ENCODE measurements around the gene KLHL26.

The KLHL26 gene

GRCh38 chr19:18601875-18602274 is 35.0 kb upstream of the KLHL26 start:
- no peak for FAIRE-seq

DNA sequence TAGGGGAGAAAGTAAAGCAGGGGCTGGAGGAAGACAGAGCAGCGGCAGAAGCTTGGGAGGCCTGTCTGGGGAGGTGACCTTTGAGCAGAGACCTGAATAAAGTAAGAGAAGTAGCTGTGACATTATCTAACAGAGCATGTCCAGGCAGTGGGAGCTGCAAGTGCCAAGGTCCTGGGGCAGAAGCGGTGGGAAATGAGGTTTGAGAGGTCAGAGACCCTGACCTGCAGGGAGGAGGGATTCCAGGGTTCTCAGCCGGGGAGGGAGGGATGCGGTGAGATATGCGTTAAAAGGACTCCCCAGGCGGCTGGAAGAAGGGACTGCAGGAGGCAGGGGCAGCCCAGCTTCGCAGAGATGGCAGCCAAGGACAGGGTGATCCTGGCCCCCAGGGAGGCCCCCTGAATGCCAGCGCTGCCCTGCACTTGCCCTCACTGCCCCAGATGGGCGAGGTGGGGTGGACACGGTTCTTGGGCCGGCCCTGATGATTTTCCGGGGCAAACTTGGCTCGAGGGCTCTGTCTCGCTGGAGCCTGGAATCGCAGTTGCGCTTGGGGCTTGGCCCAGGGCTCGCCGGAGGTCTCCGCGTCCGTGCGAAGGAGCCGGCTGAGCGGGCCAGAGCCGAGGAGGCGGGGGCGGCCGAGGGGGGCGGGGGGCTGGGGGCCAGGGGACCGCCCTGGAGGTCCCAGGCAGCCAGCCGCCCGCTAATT is 33.4 kb upstream of the KLHL26 start:
- no peak for FAIRE-seq

DNA sequence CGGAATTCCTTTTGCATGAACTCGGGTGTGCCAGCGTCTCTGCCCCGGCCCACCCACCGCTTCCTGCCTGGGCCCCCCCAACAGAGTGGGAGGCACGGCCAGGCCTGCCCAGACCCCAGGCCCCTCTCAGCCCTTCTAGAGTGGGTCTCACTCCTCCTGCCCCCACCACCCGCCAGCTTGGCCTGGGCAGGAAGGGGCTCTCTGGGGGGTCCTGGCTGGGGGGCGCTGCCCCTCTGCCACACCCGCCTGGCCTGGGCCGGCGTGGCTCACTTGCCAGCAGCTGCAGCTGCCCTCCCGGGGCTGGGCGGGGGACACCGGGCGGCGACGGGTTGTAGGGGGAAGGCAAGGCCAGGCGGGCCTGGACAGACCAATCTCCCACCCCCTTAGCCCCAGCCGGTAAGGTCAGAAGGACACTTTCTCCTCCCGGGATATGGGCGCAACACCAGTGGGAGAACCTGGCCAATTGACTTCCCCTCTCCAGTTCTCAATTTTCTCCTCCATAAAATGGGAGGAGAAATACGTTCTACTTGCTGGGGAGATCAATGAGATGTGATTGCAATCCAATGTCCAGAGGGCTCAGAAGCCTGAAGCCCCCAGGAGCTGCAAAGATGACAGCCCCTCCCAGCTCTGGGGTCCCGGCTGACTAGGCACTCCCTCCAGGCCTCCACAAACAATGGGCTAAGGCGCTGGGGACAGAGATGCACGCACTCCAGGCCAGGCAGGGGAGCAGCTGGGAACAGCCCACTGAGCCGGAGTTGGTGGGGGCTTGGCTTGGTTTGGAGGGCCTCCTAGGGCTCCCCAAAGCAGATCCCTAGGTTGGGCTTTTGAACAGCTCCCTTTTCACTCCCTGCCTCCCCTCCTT is 32.6 kb upstream of the KLHL26 start:
- FAIRE-seq: no peak

DNA sequence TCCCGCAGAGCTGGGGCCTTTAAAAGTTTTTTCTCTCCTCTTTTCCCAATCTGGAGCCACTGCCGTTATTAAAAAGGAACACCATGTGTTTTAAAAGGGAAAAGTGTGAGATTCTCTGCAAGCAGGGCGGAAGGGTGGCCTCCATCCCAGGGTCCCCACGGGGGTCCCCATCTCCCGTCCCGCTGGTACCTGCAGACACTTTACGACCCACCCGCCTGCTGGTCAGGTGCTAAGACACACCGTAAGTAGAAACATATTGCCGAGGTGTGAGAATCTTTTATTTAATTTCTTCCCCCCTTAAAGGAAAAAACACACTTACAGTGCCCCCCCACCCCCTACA is 32.0 kb upstream of the KLHL26 start:
- no peak for FAIRE-seq

DNA sequence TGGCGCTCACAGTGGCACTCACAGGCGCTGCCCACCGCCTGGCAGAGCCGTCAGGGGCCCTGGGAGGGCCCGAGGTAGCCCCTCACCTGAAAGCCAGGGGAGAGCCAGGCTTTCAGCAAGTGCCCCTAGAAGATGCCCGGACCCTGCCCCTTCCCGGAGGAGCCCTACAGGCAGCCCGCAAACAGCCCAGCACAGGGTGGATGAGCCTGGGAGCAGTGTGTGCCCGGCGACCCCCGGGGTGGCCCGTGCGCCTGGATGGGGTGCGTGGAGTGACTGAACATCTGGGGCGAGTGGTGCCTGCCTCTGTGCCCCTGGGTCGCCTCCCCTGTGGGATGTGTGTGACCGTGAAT is 31.7 kb upstream of the KLHL26 start:
- no peak for FAIRE-seq

DNA sequence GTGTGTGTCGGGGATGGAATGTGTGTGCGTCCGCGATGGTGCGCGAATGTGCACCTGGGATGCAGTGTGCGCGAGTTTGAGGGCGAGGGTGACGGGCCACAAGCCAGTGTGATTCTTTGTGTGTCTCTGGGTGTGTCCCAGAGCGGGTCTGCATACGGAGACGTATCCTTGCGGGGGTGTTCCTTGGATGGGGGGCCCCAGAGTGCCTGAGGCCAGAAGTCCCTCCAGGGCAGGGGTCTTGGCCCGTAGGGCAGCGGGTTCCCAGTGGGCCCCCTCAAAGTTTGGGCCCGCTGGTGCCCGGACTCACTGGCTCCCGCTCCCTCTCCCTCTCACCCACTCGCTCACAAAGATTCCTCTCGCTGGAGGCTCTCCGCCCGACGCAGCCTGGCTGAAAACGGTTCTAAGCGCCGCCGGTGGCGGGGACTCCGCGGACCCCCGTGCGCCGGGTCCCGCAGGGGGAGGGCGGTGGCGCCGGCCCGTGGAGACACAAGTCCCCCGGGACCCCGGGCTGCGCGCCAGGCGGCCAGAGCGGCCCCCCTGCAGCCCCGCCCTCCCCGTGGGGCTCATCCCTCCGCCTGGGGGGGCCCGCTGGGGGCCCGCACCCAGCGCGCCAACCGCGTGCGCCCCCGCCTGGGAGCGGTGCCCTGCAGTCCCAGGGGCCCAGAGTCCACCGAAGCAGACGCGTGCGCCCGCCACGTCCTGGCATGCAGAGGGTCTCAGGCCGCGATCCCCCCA is 31.1 kb upstream of the KLHL26 start:
- FAIRE-seq: no peak

- no peak for FAIRE-seq
These were observed 30.3 kb upstream of the KLHL26 start, which contains the start of gene CRLF1 for GRCh38 chr19:18606281-18607225. TSS of gene CRLF1 (minus strand) at chr19:18606799. CDS start at chr19:18606656, 143 bp downstream.

GRCh38 chr19:18607226-18608101 is 29.4 kb upstream of the KLHL26 start:
- no peak for FAIRE-seq

DNA sequence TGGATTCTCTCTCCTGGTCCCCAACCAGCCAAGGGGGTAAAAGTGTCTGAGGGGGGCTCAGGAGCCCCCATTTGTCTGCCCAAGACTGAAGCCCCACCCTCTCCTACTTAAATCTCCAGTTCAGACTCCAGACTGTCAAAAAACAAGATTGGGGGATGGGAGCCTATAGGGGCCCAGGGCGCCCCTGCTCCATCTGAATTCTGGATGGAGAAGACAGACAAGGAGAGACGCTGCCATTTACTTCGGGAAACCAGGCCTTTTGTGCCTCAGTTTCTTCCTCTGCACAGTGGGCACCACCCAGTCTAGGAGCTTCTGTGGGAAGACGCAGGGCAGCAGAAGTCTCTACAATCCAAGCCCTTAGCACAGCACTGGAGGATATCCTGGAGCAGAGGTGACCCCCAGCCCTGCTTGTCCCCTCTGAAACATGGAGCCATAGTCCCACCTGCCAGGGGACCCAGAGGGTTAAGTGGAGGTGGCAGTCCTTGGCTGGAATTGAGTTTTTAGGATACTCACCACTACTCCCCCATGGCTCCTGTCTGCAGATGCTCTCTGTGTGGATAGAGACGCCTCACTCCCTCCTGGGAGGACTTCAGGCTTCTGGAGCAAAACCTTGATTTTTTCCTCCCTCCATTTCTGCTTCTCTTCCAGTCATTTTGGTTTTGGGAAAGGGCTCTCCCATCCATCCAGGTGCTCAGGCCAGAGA is 28.6 kb upstream of the KLHL26 start:
- no peak for FAIRE-seq

DNA sequence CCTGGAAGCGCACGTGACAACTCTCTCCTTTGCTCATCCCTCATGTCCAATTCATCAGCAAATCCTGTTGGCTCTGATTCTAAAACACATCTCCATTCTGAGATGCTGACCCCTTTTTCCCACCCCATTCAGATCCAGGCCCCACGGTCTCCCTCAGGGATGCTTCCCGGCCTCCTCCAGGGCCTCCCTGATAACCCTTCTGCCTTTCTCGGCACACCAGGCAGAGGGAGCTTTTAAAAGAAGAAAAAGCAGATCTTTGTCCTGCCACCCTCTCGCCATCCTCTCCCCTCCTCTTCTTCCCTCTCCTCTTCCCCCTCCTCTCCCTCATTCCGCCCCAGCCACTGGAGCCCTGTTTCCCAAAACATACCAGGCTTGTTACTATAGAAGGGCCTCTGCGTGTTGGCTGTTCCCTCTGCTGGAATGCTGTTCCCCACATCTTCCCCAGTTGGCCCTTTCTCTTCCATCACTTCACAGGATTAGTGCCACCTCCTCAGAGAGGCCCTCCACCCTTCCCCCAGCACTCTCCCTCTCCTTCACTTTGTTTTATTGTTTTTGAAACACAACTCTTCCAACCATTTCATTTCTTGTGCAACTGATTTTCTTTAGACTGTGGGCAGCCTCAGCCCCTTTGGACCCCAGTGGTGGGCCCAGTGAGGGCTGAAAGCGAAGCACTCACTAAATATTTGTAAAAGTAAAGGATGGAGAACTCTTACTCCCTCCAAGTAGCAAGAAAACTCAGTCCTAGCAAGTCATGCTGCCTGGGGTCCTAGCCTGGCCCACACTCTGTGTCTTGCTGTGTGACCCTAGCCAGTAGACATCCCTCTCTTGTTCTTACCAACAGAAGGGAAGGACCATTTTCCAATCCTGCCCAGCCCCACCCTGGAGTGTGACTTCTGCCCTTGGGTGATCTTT is 27.8 kb upstream of the KLHL26 start:
- FAIRE-seq: no peak

- FAIRE-seq: no peak
These were observed 27.1 kb upstream of the KLHL26 start for GRCh38 chr19:18609717-18610051.

GRCh38 chr19:18610245-18610555 is 26.6 kb upstream of the KLHL26 start:
- no peak for FAIRE-seq

DNA sequence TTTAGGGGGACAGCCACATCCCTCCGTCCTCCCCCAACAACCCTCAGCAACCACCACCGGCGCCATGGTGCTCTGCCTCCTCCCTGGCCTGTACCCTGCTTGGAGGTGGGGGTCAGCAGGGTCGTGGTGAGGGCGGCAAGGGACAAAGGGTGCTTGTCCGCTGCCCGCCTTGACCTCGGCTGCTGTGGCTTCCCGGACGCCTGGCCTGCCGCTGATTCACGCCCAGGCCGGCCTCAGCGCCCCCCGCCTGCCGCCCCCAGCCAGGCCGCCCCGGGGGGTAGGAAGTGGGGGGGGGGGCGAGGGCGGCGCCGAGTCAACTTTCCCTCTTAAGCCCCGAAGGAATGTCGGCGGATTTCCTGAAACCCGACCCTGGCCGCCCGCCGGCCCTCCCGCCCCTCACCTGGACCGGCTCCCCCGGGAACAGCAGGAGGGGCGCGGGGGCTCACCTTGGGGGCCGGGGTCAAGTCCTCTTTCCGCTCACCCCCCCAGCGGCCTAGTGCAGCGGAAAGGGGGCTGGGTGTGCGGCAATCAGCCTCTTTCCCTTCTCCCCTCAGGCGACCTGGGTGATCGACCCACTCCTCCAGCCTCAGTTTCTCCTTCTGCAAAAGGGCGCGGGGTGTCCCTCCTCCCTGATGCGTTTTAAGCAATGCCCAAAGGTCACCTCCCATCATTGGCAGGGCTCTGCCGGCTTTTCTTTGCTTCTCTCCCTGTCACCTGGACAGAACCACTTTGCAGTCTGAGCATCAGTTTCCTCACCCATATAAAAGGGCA is 26.1 kb upstream of the KLHL26 start:
- no peak for FAIRE-seq

GRCh38 chr19:18611327-18612050 is 25.3 kb upstream of the KLHL26 start:
- FAIRE-seq: no peak

DNA sequence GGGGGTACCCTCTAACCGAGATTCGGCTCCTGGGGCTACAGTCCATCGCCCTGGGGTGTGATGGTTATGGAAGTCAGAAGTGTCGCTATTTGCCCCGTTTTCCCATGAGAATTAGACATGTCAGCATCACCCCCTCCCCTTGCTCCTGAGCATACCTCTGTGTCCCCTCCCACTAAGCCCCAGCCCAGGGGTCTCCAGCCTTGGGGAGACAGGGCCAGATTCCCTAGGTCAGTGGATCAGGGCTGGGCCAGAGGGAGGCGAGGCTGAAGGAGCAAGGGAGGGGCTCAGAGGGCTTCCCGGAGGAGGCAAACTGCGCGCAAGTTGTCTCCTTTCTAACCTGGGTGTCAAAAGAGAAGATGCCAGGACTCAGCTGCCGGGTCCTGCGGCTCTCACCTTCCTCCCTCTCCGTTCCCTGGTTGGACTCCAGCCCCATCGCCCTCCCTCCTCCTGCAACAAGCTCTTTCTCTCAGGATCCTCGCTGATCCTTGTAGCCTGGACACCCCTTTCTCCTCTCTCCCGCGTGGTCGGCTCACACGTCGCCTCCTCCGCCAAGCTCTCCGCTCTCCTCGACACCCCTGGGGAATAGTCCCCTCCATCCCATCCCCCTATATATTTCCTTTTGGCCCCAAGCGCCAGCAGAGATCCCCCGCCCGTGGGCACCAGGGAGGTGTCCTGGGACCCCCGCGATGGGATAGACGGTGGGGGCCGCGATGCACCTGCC is 24.6 kb upstream of the KLHL26 start:
- FAIRE-seq: no peak

DNA sequence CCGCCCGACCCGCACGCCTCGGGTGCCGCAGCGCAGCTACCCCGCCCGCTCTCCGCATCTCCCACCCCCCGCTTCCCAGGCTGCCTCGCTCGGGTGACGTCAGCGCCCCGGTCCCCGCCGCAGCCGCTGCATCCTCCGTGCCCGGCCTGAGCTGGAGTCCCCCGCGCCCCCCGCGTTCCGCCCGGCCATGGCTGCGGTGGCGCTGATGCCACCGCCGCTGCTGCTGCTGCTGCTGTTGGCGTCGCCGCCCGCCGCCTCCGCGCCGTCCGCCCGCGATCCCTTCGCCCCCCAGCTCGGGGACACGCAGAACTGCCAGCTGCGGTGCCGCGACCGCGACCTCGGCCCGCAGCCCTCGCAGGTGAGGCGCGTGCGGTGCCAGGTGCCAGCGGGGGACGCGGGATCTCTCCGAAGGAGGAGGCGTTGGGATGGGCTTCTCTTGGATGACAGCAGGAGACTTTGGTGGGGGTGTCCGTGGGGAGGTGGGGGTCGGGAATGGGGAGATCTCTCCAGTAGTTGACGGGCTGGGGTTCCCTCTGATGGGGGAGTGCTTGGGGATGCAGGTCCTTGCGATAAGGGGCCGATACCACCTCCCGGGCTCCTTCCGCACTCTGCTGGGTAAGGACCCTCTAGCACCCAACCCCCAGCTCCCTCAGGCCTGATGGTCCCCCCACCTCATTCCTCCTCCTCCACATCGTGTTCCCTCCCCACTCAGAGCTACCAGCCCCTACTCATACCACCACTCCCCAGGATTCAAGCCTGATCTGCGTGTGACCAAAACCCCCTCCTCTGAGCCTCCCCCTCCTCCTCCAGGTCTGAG is 23.8 kb upstream of the KLHL26 start, which contains the start of gene TMEM59L:
Gene TMEM59L (plus strand): TSS at position 99 of the 817 bp plus-strand sequence. CDS start 89 bp downstream, at position 188.
- no peak for FAIRE-seq
